SH-SY5Y (cell line): ENCODE results near the gene PLA2G4E.

Source experiments
- GATA2 ChIP-seq: IDR thresholded peaks from 2 replicates; pipeline ENCODE4 v1.6.1; 2011; ENCODE audit warnings: mild to moderate bottlenecking, low read depth, low read length
- GATA3 ChIP-seq: IDR thresholded peaks from 2 replicates; pipeline ENCODE4 v1.6.1; 2011; ENCODE audit warnings: low read depth, mild to moderate bottlenecking, low read length, moderate library complexity

- no peak for TF ChIP-seq GATA3
- no peak for TF ChIP-seq GATA2
Measured at GRCh38 chr15:41955807-41956525, 64.9 kb downstream of the PLA2G4E start.
